ENCODE data around the gene KIAA0930. TPM values are rescaled to one million over a fixed set of nuclear protein-coding genes. Genes with fewer than 3 reads are reported as not detected.

Gene KIAA0930
- total RNA-seq, 1 donor from 2014 or later, result 107 TPM

- Histone ChIP-seq H3K79me2 (ENCODE audit: insufficient read depth, low read length) (peaks cover 6% of the 10 kb centered on the region), H3K4me2 (ENCODE audit: low read length) (no peak overlapping the region), H3K4me3 (ENCODE audit: insufficient read depth, low read depth, low read length) (no peak overlapping the region), H4K20me1 (ENCODE audit: insufficient read depth, low read length) (peaks cover 64% of the 10 kb centered on the region), H3K9me3 (ENCODE audit: insufficient read depth, low read depth, low read length) (no peaks in the 10 kb centered on the region), H2AFZ (ENCODE audit: low read depth, low read length) (no peak overlapping the region), H3K36me3 (ENCODE audit: insufficient read depth, low read length) (no peaks in the 10 kb centered on the region), H3K27me3 (ENCODE audit: insufficient read depth, low read length) (no peaks in the 10 kb centered on the region), H3K9ac (ENCODE audit: low read length) (no peak overlapping the region), H3K4me1 (ENCODE audit: insufficient read depth, low read length) (peaks cover 5% of the 10 kb centered on the region), H3K27ac (ENCODE audit: low read depth, low read length) (no peak overlapping the region)
- FAIRE-seq, result no peak
- no peak for DNase-seq (ENCODE audit: low read depth)
- Mint-ChIP-seq H3K4me3 (ENCODE audit: unreplicated experiment) (no peak overlapping the region), H3K27ac (ENCODE audit: unreplicated experiment) (no peak overlapping the region), H3K27me3 (ENCODE audit: low read depth, unreplicated experiment) (no peaks in the 10 kb centered on the region), H3K36me3 (ENCODE audit: low read depth, unreplicated experiment) (no peaks in the 10 kb centered on the region), H3K4me1 (ENCODE audit: low read depth, unreplicated experiment) (peaks cover 23% of the 10 kb centered on the region), H3K9me3 (ENCODE audit: unreplicated experiment) (no peaks in the 10 kb centered on the region)
- TF ChIP-seq EZH2 (IDR thresholded peaks at IDR 0.05; ENCODE audit: insufficient read depth, low read length) (no peak), CTCF (IDR thresholded peaks at IDR 0.05; ENCODE audit: insufficient read depth, low read depth, low read length) (no peak)
These were observed 16.4 kb downstream of the KIAA0930 start for GRCh38 chr22:45224331-45224730.

- Histone ChIP-seq H3K4me3 (ENCODE audit: insufficient read depth, low read depth, low read length) (no peak overlapping the region), H3K9ac (ENCODE audit: low read length) (no peak overlapping the region), H3K4me1 (ENCODE audit: insufficient read depth, low read length) (peaks cover 8% of the 10 kb centered on the region), H2AFZ (ENCODE audit: low read depth, low read length) (no peak overlapping the region), H3K4me2 (ENCODE audit: low read length) (no peak overlapping the region), H3K36me3 (ENCODE audit: insufficient read depth, low read length) (no peaks in the 10 kb centered on the region), H3K9me3 (ENCODE audit: insufficient read depth, low read depth, low read length) (no peaks in the 10 kb centered on the region), H3K79me2 (ENCODE audit: insufficient read depth, low read length) (peaks cover 13% of the 10 kb centered on the region), H3K27ac (ENCODE audit: low read depth, low read length) (no peak overlapping the region), H3K27me3 (ENCODE audit: insufficient read depth, low read length) (no peaks in the 10 kb centered on the region), H4K20me1 (ENCODE audit: insufficient read depth, low read length) (peaks cover 72% of the 10 kb centered on the region)
- Mint-ChIP-seq H3K4me3 (ENCODE audit: unreplicated experiment) (no peak overlapping the region), H3K36me3 (ENCODE audit: low read depth, unreplicated experiment) (no peaks in the 10 kb centered on the region), H3K27ac (ENCODE audit: unreplicated experiment) (no peak overlapping the region), H3K27me3 (ENCODE audit: low read depth, unreplicated experiment) (no peaks in the 10 kb centered on the region), H3K4me1 (ENCODE audit: low read depth, unreplicated experiment) (peaks cover 28% of the 10 kb centered on the region), H3K9me3 (ENCODE audit: unreplicated experiment) (no peaks in the 10 kb centered on the region)
- FAIRE-seq, result no peak
- no peak for DNase-seq (ENCODE audit: low read depth)
- no peak for TF ChIP-seq EZH2 (IDR thresholded peaks at IDR 0.05; ENCODE audit: insufficient read depth, low read length)
- TF ChIP-seq CTCF (IDR thresholded peaks at IDR 0.05; ENCODE audit: insufficient read depth, low read depth, low read length), result no peak
These were observed 17.2 kb downstream of the KIAA0930 start for GRCh38 chr22:45223304-45224117.

- H3K27me3 ChIP-seq (ENCODE audit: insufficient read depth, low read length), result no peaks in the 10 kb centered on the region
- peaks cover 8% of the 10 kb centered on the region for H3K4me1 ChIP-seq (ENCODE audit: insufficient read depth, low read length)
- H3K36me3 ChIP-seq (ENCODE audit: insufficient read depth, low read length), result no peaks in the 10 kb centered on the region
- H3K4me2 ChIP-seq (ENCODE audit: low read length), result no peak overlapping the region
- H2AFZ ChIP-seq (ENCODE audit: low read depth, low read length), result no peak overlapping the region
- TF ChIP-seq CTCF (IDR thresholded peaks at IDR 0.05; ENCODE audit: insufficient read depth, low read depth, low read length), result no peak
- TF ChIP-seq EZH2 (IDR thresholded peaks at IDR 0.05; ENCODE audit: insufficient read depth, low read length), result no peak
- no peak overlapping the region for H3K4me3 ChIP-seq (ENCODE audit: insufficient read depth, low read depth, low read length)
- no peaks in the 10 kb centered on the region for H3K9me3 ChIP-seq (ENCODE audit: insufficient read depth, low read depth, low read length)
- Mint-ChIP-seq H3K36me3 (ENCODE audit: low read depth, unreplicated experiment) (no peaks in the 10 kb centered on the region), H3K9me3 (ENCODE audit: unreplicated experiment) (no peaks in the 10 kb centered on the region), H3K27me3 (ENCODE audit: low read depth, unreplicated experiment) (no peaks in the 10 kb centered on the region), H3K4me3 (ENCODE audit: unreplicated experiment) (no peak overlapping the region), H3K4me1 (ENCODE audit: low read depth, unreplicated experiment) (peaks cover 18% of the 10 kb centered on the region), H3K27ac (ENCODE audit: unreplicated experiment) (no peak overlapping the region)
- H3K79me2 ChIP-seq (ENCODE audit: insufficient read depth, low read length), result peaks cover 26% of the 10 kb centered on the region
- FAIRE-seq (no peak), DNase-seq (ENCODE audit: low read depth) (no peak)
- no peak overlapping the region for H3K9ac ChIP-seq (ENCODE audit: low read length)
- H3K27ac ChIP-seq (ENCODE audit: low read depth, low read length), result no peak overlapping the region
- H4K20me1 ChIP-seq (ENCODE audit: insufficient read depth, low read length), result peaks cover 69% of the 10 kb centered on the region
These were observed 19.5 kb downstream of the KIAA0930 start for GRCh38 chr22:45221201-45221600.

Data from astrocyte (in vitro differentiated cells and primary cell).